ENCODE data around the gene SAMM50.

SAMM50 gene

DNA sequence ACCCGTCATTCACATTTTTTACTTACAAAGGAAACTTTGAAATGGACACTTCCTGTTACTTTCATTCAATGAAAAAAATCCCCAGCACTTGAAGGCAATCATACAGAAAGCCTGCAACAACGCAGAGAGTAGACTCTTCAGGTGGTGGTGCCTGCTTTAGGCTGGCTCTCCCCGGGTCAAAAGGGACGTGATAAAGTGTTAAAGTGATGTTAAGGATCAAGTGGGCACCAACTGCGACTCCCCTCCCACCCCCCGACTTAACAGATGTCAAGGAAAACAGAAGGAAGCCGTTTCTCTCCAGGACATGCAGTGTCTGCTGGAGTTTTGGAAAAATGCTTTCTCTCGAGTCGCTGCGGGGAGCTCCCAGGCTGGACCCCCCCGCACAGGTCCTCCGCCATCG lies 32.1 kb upstream of the SAMM50 start:
- no peaks in the 10 kb centered on the region for H3K4me1 ChIP-seq (ENCODE audit: low read length)
- DNase-seq = no peak
- H4K20me1 ChIP-seq (ENCODE audit: insufficient read depth, low read length) = no peaks in the 10 kb centered on the region
- no peaks in the 10 kb centered on the region for H3K36me3 ChIP-seq (replicated peaks; ENCODE audit: insufficient read depth, low read length)
- no peak overlapping the region for H3K4me3 ChIP-seq (ENCODE audit: low read length)
- no peaks in the 10 kb centered on the region for H3K79me2 ChIP-seq (ENCODE audit: low read length)
- peaks cover 80% of the 10 kb centered on the region for H3K27me3 ChIP-seq (replicated peaks; ENCODE audit: insufficient read depth, low read length)
- TF ChIP-seq EZH2phosphoT487 (IDR thresholded peaks at IDR 0.05; ENCODE audit: low read length) = no peak
- TF ChIP-seq EZH2 (optimal IDR thresholded peaks at IDR 0.05; ENCODE audit: low read depth, low read length) = no peak
- TF ChIP-seq, protein P1, sequence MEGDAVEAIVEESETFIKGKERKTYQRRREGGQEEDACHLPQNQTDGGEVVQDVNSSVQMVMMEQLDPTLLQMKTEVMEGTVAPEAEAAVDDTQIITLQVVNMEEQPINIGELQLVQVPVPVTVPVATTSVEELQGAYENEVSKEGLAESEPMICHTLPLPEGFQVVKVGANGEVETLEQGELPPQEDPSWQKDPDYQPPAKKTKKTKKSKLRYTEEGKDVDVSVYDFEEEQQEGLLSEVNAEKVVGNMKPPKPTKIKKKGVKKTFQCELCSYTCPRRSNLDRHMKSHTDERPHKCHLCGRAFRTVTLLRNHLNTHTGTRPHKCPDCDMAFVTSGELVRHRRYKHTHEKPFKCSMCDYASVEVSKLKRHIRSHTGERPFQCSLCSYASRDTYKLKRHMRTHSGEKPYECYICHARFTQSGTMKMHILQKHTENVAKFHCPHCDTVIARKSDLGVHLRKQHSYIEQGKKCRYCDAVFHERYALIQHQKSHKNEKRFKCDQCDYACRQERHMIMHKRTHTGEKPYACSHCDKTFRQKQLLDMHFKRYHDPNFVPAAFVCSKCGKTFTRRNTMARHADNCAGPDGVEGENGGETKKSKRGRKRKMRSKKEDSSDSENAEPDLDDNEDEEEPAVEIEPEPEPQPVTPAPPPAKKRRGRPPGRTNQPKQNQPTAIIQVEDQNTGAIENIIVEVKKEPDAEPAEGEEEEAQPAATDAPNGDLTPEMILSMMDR (IDR thresholded peaks at IDR 0.05; ENCODE audit: low read length) = no peak
- no peak overlapping the region for H3K4me2 ChIP-seq (ENCODE audit: low read depth, low read length)
- no peaks in the 10 kb centered on the region for H3K9me2 ChIP-seq (replicated peaks; ENCODE audit: insufficient read depth, low read length)
- H3F3A ChIP-seq (ENCODE audit: insufficient read depth, low read length) = no peaks in the 10 kb centered on the region
- H2AFZ ChIP-seq (ENCODE audit: low read length) = no peak overlapping the region
- H3K9me3 ChIP-seq (replicated peaks; ENCODE audit: insufficient read depth, low read length) = no peaks in the 10 kb centered on the region
- H3K27ac ChIP-seq (ENCODE audit: low read length) = no peak overlapping the region
- H3K9ac ChIP-seq (ENCODE audit: low read length) = no peak overlapping the region

DNA sequence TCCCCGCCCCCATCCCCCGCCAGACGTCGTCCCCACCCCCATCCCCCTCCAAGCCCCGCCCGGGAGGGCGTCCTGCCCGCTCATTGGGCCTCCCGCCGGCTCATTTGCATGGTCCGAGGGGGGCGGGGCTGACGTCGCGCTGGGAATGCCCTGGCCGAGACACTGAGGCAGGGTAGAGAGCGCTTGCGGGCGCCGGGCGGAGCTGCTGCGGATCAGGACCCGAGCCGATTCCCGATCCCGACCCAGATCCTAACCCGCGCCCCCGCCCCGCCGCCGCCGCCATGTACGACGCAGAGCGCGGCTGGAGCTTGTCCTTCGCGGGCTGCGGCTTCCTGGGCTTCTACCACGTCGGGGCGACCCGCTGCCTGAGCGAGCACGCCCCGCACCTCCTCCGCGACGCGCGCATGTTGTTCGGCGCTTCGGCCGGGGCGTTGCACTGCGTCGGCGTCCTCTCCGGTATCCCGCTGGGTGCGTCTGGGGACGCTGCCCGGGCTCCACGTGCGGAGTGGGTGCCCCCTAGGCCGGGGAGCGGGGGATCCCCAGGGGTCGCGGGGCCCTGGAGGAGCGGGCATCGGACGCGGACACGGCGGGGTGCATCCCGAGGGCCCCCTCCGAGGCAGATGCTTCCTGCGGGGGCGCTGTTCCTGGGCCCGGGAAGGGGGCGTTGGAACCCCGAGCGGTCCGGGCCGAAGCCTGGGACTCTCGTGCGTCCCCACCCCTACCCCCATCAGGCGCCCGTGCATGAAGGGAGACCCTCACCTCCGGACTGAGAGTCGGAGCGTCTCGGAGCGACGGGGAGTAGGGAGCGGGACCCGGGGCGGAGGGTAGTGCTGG lies 31.4 kb upstream of the SAMM50 start, which contains the start of gene PNPLA3:
Gene PNPLA3 (plus strand): TSS at position 175 of the 834 bp plus-strand sequence. CDS start 107 bp downstream, at position 282.
- H3K9me3 ChIP-seq (replicated peaks; ENCODE audit: insufficient read depth, low read length) = no peaks in the 10 kb centered on the region
- no peaks in the 10 kb centered on the region for H3K79me2 ChIP-seq (ENCODE audit: low read length)
- H2AFZ ChIP-seq (ENCODE audit: low read length) = no peak within 1 kb of the TSS
- H3K4me2 ChIP-seq (ENCODE audit: low read depth, low read length) = no peak within 1 kb of the TSS
- no peak for TF ChIP-seq EZH2 (optimal IDR thresholded peaks at IDR 0.05; ENCODE audit: low read depth, low read length)
- TF ChIP-seq, protein P1 (IDR thresholded peaks at IDR 0.05; ENCODE audit: low read length) = no peak
- TF ChIP-seq EZH2phosphoT487 (IDR thresholded peaks at IDR 0.05; ENCODE audit: low read length) = no peak
- H3K9me2 ChIP-seq (replicated peaks; ENCODE audit: insufficient read depth, low read length) = no peaks in the 10 kb centered on the region
- H3F3A ChIP-seq (ENCODE audit: insufficient read depth, low read length) = no peaks in the 10 kb centered on the region
- DNase-seq = no peak
- H3K4me3 ChIP-seq (ENCODE audit: low read length) = no peak within 1 kb of the TSS
- H3K9ac ChIP-seq (ENCODE audit: low read length) = no peak within 1 kb of the TSS
- no peak within 1 kb of the TSS for H3K27ac ChIP-seq (ENCODE audit: low read length)
- peaks cover 80% of the 10 kb centered on the region for H3K27me3 ChIP-seq (replicated peaks; ENCODE audit: insufficient read depth, low read length)
- H4K20me1 ChIP-seq (ENCODE audit: insufficient read depth, low read length) = no peaks in the 10 kb centered on the region
- H3K36me3 ChIP-seq (replicated peaks; ENCODE audit: insufficient read depth, low read length) = no peaks in the 10 kb centered on the region
- no peaks in the 10 kb centered on the region for H3K4me1 ChIP-seq (ENCODE audit: low read length)

DNA sequence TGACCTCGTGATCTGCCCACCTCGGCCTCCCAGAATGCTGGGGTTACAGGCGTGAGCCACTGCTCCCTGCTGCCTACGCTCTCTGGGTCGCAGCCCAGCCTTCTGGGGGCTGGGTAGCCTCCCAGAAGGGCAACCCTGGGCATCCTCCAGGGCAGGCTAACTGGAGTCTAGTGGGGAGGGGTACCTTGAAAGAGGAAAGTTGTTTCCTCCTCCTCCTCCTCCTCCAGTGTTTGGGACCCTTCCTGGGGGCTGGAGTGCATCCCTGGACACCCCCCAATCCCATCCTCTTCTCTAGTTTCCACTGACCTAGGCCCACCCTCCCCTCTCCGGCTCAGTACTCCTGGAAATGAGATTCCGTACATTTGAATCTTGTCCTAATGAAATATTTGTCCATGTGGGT lies 30.4 kb upstream of the SAMM50 start:
- Histone ChIP-seq H3K9ac (ENCODE audit: low read length) (no peak overlapping the region), H3K79me2 (ENCODE audit: low read length) (no peaks in the 10 kb centered on the region), H3K4me3 (ENCODE audit: low read length) (no peak overlapping the region), H3K9me2 (replicated peaks; ENCODE audit: insufficient read depth, low read length) (no peaks in the 10 kb centered on the region), H3K4me1 (ENCODE audit: low read length) (no peaks in the 10 kb centered on the region), H3K4me2 (ENCODE audit: low read depth, low read length) (no peak overlapping the region), H4K20me1 (ENCODE audit: insufficient read depth, low read length) (no peaks in the 10 kb centered on the region), H3K27me3 (replicated peaks; ENCODE audit: insufficient read depth, low read length) (peaks cover 77% of the 10 kb centered on the region), H3K27ac (ENCODE audit: low read length) (no peak overlapping the region), H2AFZ (ENCODE audit: low read length) (no peak overlapping the region), H3K36me3 (replicated peaks; ENCODE audit: insufficient read depth, low read length) (no peaks in the 10 kb centered on the region), H3K9me3 (replicated peaks; ENCODE audit: insufficient read depth, low read length) (no peaks in the 10 kb centered on the region), H3F3A (ENCODE audit: insufficient read depth, low read length) (no peaks in the 10 kb centered on the region)
- no peak for DNase-seq
- no peak for TF ChIP-seq EZH2 (optimal IDR thresholded peaks at IDR 0.05; ENCODE audit: low read depth, low read length)
- TF ChIP-seq, protein P1 (IDR thresholded peaks at IDR 0.05; ENCODE audit: low read length) = no peak
- no peak for TF ChIP-seq EZH2phosphoT487 (IDR thresholded peaks at IDR 0.05; ENCODE audit: low read length)
